Measurements from ENCODE around the gene GIGYF2.

Gene GIGYF2

GRCh38 chr2:232878855-232879617 is 181.9 kb downstream of the GIGYF2 start:
- in situ Hi-C loops (cut with MboI; ENCODE audit: low sequenced_read_pairs), result no loop called here

GRCh38 chr2:232879618-232880494 is 182.7 kb downstream of the GIGYF2 start:
- in situ Hi-C loops (cut with MboI; ENCODE audit: low sequenced_read_pairs), result no loop called here

- in situ Hi-C loops (cut with MboI; ENCODE audit: low sequenced_read_pairs), result no loop called here
Observed at GRCh38 chr2:232880764-232881351, 183.7 kb downstream of the GIGYF2 start.

- in situ Hi-C loops (cut with MboI; ENCODE audit: low sequenced_read_pairs), result no loop called here
Observed at GRCh38 chr2:232882085-232882484, 185.0 kb downstream of the GIGYF2 start.

GRCh38 chr2:232882505-232883115 is 185.5 kb downstream of the GIGYF2 start:
- in situ Hi-C loops (cut with MboI; ENCODE audit: low sequenced_read_pairs), result no loop called here

- in situ Hi-C loops (cut with MboI; ENCODE audit: low sequenced_read_pairs), result no loop called here
Observed at GRCh38 chr2:232883116-232883721, 186.1 kb downstream of the GIGYF2 start.

- in situ Hi-C loops (cut with MboI; ENCODE audit: low sequenced_read_pairs), result no loop called here
Observed at GRCh38 chr2:232884001-232884421, 186.9 kb downstream of the GIGYF2 start.

GRCh38 chr2:232884549-232885263 is 187.6 kb downstream of the GIGYF2 start:
- in situ Hi-C loops (cut with MboI; ENCODE audit: low sequenced_read_pairs), result no loop called here

GRCh38 chr2:232885264-232885961 is 188.3 kb downstream of the GIGYF2 start:
- in situ Hi-C loops (cut with MboI; ENCODE audit: low sequenced_read_pairs), result no loop called here

- in situ Hi-C loops (cut with MboI; ENCODE audit: low sequenced_read_pairs), result no loop called here
Observed at GRCh38 chr2:232886176-232886575, 189.0 kb downstream of the GIGYF2 start.

- in situ Hi-C loops (cut with MboI; ENCODE audit: low sequenced_read_pairs), result no loop called here
Observed at GRCh38 chr2:232886632-232887031, 189.5 kb downstream of the GIGYF2 start.

- in situ Hi-C loops (cut with MboI; ENCODE audit: low sequenced_read_pairs), result no loop called here
Observed at GRCh38 chr2:232887171-232887850, 190.2 kb downstream of the GIGYF2 start.

GRCh38 chr2:232888099-232888836 is 191.1 kb downstream of the GIGYF2 start:
- in situ Hi-C loops (cut with MboI; ENCODE audit: low sequenced_read_pairs), result no loop called here

GRCh38 chr2:232888839-232889529 is 191.9 kb downstream of the GIGYF2 start:
- in situ Hi-C loops (cut with MboI; ENCODE audit: low sequenced_read_pairs), result no loop called here

- in situ Hi-C loops (cut with MboI; ENCODE audit: low sequenced_read_pairs), result no loop called here
Observed at GRCh38 chr2:232889876-232890401, 192.8 kb downstream of the GIGYF2 start.

GRCh38 chr2:232890536-232890895 is 193.4 kb downstream of the GIGYF2 start:
- in situ Hi-C loops (cut with MboI; ENCODE audit: low sequenced_read_pairs), result no loop called here

- in situ Hi-C loops (cut with MboI; ENCODE audit: low sequenced_read_pairs), result no loop called here
Observed at GRCh38 chr2:232890896-232891601, 193.9 kb downstream of the GIGYF2 start.
